Glomerular visceral epithelial cell (primary cell): ENCODE data around the gene CD320.
"Not testable (repeated sequence)": the region's sequence is repeated elsewhere in the genome, so short reads cannot be mapped to it uniquely, and the experiment has no call there.

ENCODE experiments used
- DNase-seq: peaks from one replicate; pipeline ENCODE4 v3.0.0-alpha.2; 2016; ENCODE audit errors: extremely low spot score

CD320 gene

GRCh38 chr19:8307965-8308866, at the start of gene CD320:
Gene CD320 (minus strand): TSS chr19:8308358. CDS start chr19:8308290, 68 bp downstream.
- peak; percentile 84 for DNase-seq

DNA sequence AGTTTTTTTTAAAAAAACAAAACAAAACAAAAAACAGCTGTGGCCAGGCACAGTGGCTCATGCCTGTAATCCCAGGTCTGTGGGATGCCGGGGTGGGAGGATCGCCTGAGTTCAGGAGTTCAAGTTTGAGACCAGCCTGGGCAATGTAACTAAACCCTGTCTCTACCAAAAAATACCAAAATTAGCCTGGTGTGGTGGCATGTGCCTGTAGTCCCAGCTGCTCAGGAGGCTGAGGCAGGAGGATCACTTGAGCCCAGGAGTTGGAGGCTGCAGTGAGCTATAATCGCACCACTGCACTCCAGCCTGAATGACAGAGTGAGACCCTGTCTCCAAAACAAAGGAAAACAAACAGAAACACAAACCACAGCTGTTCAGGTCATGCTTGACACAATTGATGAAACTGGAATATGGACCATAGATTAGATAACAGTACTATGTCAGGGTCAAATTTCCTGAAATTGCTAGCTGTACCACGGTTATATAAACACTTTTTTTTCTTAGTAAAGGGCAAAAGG, 48.9 kb upstream of the CD320 start:
- no peak for DNase-seq

GRCh38 chr19:8355631-8356402, 47.7 kb upstream of the CD320 start:
- DNase-seq: peak; percentile 99

- DNase-seq: not testable (repeated sequence)
Observed at GRCh38 chr19:8352845-8353244, 44.7 kb upstream of the CD320 start.

GRCh38 chr19:8352134-8352827, 44.1 kb upstream of the CD320 start:
- DNase-seq: no peak

GRCh38 chr19:8349629-8350372, 41.6 kb upstream of the CD320 start:
- not testable (repeated sequence) for DNase-seq

DNA sequence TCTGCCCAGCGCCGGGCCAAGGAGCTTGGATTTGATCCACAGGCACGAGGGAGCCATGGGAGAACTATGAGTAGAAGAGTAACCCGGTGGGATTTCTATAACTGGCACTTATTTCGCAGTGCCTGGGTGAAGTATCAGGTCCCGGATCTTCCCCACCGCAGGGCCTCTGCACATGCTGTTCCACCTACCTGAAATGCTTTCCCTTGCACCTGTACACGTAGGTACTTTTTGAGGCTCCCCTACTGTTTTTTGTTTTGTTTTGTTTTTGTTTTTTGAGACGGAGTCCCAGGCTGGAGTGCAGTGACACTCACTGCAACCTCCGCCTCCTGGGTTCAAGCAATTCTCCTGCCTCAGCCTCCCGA, 35.3 kb upstream of the CD320 start:
- no peak for DNase-seq

DNA sequence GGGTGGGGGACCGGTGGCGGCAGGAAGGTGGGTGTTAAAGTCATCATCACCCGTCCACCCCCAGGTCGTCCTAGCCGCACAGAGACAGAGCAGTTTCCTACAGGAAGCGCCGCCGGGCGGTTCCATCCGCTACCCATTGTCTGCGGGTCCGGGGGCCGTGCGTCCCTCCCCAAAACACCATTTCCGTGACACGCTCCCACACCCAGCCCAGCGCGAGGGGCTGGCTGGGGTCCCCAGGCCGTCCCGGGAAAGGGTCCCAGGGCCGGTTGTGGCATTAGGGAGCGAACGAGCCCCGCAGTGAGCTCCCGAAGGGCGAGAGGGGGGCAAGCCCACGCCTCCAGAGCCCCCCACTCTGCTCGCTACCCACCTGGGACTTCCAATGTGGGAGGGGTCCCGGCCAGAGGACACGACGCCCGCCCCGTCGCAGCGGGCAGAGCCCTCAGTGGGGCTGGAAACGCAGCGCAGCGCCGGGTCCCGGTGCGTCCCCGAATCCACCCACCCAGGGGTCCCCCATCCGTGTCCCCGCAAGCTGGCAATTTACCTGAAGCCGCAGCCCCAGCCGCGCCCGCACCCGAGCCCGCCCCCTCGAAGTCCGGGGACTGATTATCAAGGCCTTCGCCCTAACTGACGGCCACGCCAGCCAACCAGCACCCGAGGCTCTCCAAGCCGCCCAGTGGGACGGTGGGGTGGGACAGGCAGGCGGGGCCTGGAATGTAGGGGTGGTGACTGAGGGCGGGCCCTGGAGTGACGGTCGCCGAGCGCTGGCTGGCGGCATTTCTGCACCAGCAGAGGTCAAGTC, 34.7 kb upstream of the CD320 start, which contains the start of gene KANK3:
TSS of gene KANK3 (minus strand) at position 579 of the 799 bp plus-strand sequence. CDS start 5,434 bp downstream, outside the sequence.
- DNase-seq: peak; percentile 89

DNA sequence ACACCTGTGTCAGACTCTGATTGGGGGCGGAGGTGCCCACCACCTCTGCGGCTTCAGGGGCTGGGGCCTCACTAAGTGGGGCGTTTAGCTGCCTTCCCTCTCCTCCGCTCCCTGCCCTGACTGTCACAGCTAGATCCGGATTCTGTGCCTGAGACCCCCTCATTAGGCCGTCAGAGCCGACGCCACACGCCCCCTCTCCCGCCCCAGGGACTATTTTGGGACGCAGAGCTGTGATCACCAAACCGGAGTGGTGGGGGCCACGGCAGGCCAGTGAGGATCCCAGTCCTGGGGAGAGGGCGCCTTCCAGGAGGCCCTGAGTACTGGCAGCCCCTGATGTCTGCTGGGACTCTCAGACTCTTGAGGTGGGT, 34.1 kb upstream of the CD320 start:
- DNase-seq: no peak

DNA sequence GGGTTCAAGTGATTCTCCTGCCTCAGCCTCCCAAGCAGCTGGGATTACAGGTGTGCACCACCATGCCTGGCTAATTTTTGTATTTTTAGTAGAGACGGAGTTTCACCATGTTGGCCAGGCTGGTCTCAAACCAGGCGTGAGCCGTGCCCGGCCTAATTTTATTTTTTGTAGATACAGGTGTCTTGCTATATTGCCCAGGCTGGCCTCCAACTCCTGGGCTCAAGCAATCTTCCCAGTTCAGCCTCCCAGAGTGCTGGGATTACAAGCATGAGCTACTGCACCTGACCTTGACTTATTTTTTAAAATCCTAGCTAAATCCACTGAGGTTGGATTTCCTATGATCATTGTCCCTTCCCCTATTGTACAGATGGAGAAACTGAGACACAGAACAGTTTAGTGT, 33.3 kb upstream of the CD320 start:
- DNase-seq: not testable (repeated sequence)

GRCh38 chr19:8340341-8341096, 32.4 kb upstream of the CD320 start:
- no peak for DNase-seq

GRCh38 chr19:8338835-8339234, 30.7 kb upstream of the CD320 start:
- no peak for DNase-seq

DNA sequence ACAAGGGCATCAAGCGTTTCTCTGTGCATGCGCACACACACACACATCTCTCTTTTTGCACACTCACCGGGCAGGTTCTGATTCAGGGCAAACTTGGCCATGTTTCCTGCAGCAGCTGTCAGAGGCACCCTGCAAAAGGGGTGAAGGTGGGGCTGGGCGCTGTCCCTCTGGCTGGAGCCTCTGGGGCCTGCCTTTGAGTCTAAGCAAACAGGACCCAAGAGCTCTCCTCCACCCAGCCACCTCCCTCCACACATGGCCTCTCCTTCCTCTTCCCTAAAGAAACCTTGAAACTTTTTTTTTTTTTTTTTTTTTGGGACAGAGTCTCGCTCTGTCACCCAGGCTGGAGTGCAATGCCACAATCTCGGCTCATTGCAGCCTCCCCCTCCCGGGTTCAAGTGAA, 29.6 kb upstream of the CD320 start:
- no peak for DNase-seq

GRCh38 chr19:8336660-8337059, 28.5 kb upstream of the CD320 start:
- no peak for DNase-seq

GRCh38 chr19:8336072-8336569, 28.0 kb upstream of the CD320 start:
- no peak for DNase-seq

GRCh38 chr19:8335343-8336071, 27.3 kb upstream of the CD320 start:
- no peak for DNase-seq

GRCh38 chr19:8334458-8335342, 26.5 kb upstream of the CD320 start:
- peak; percentile 78 for DNase-seq
